ENCODE measurements around the gene U2AF2.

- TF ChIP-seq, protein P1, sequence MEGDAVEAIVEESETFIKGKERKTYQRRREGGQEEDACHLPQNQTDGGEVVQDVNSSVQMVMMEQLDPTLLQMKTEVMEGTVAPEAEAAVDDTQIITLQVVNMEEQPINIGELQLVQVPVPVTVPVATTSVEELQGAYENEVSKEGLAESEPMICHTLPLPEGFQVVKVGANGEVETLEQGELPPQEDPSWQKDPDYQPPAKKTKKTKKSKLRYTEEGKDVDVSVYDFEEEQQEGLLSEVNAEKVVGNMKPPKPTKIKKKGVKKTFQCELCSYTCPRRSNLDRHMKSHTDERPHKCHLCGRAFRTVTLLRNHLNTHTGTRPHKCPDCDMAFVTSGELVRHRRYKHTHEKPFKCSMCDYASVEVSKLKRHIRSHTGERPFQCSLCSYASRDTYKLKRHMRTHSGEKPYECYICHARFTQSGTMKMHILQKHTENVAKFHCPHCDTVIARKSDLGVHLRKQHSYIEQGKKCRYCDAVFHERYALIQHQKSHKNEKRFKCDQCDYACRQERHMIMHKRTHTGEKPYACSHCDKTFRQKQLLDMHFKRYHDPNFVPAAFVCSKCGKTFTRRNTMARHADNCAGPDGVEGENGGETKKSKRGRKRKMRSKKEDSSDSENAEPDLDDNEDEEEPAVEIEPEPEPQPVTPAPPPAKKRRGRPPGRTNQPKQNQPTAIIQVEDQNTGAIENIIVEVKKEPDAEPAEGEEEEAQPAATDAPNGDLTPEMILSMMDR (conservative IDR thresholded peaks at IDR 0.05; ENCODE audit: low read depth, low read length) = no peak
- TF ChIP-seq POLR2A (IDR thresholded peaks at IDR 0.05; ENCODE audit: low read depth, low read length) = no peak
- TF ChIP-seq BHLHE40 (IDR thresholded peaks at IDR 0.05; ENCODE audit: low read depth, low read length) = no peak
- TF ChIP-seq MXI1 (IDR thresholded peaks at IDR 0.05; ENCODE audit: borderline replicate concordance, low read depth, low read length) = no peak
Measured at GRCh38 chr19:55686311-55687050, 31.6 kb downstream of the U2AF2 start.
